HepG2 (cell line): ENCODE measurements around the gene SLC25A44. TPM values are rescaled to one million over a fixed set of nuclear protein-coding genes. Genes with fewer than 3 reads are reported as not detected.

Source experiments
- BORCS8-MEF2B ChIP-seq: sonication (generic); formaldehyde crosslinking; IDR thresholded peaks from 2 replicates; pipeline ENCODE4 v1.8.0; 2022; ENCODE audit warnings: mild to moderate bottlenecking, missing genetic modification reagents
- ESRRA ChIP-seq: sonication (generic); formaldehyde crosslinking; IDR thresholded peaks from 2 replicates; pipeline ENCODE4 v1.5.1; 2020; ENCODE audit warnings: mild to moderate bottlenecking, low read depth, missing genetic modification reagents
- KMT2A ChIP-seq: sonication (generic); formaldehyde crosslinking; IDR thresholded peaks from 2 replicates; pipeline ENCODE4 v1.4.0; 2020; ENCODE audit warnings: missing genetic modification reagents
- MXD1 ChIP-seq: sonication (generic); formaldehyde crosslinking; IDR thresholded peaks from 2 replicates; pipeline ENCODE4 v1.4.0; 2020; ENCODE audit warnings: mild to moderate bottlenecking, missing genetic modification reagents
- MXD3 ChIP-seq: IDR thresholded peaks from 2 replicates; pipeline ENCODE4 v1.6.1; 2016; ENCODE audit warnings: mild to moderate bottlenecking, missing biosample characterization, missing genetic modification reagents
- NKX3-1 ChIP-seq: sonication (generic); formaldehyde crosslinking; IDR thresholded peaks from 2 replicates; pipeline ENCODE4 v1.5.0; 2020; ENCODE audit warnings: missing genetic modification reagents
- PAF1 ChIP-seq: IDR thresholded peaks from 2 replicates; pipeline ENCODE4 v1.6.1; 2016; ENCODE audit warnings: missing genetic modification reagents, missing compliant biosample characterization
- RELA ChIP-seq: sonication (generic); formaldehyde crosslinking; IDR thresholded peaks from 2 replicates; pipeline ENCODE4 v1.4.0; 2020; ENCODE audit warnings: missing genetic modification reagents
- TGIF2 ChIP-seq: IDR thresholded peaks from 2 replicates; pipeline ENCODE4 v1.6.1; 2016; ENCODE audit warnings: control low read depth, missing compliant biosample characterization
- U2AF2 ChIP-seq: fragments of 200-400 bp; formaldehyde crosslinking; IDR thresholded peaks from 2 replicates; pipeline ENCODE4 v1.6.1; 2017; ENCODE audit warnings: low read depth, mild to moderate bottlenecking, low read length
- ZBTB42 ChIP-seq: sonication (generic); formaldehyde crosslinking; IDR thresholded peaks from 2 replicates; pipeline ENCODE4 v1.5.0; 2020; ENCODE audit warnings: mild to moderate bottlenecking, missing genetic modification reagents
- ZBTB49 ChIP-seq: sonication (generic); formaldehyde crosslinking; IDR thresholded peaks from 2 replicates; pipeline ENCODE4 v1.4.0; 2020; ENCODE audit warnings: missing genetic modification reagents, borderline replicate concordance
- ZMYM3 ChIP-seq: sonication (generic); formaldehyde crosslinking; IDR thresholded peaks from 2 replicates; pipeline ENCODE4 v1.5.1; 2020; ENCODE audit warnings: mild to moderate bottlenecking, missing genetic modification reagents
- ZNF142 ChIP-seq: sonication (generic); formaldehyde crosslinking; IDR thresholded peaks from 2 replicates; pipeline ENCODE4 v1.4.0; 2020; ENCODE audit warnings: missing genetic modification reagents
- ZNF160 ChIP-seq: sonication (generic); formaldehyde crosslinking; IDR thresholded peaks from 2 replicates; pipeline ENCODE4 v1.8.0; 2022; ENCODE audit warnings: mild to moderate bottlenecking, inconsistent platforms, missing genetic modification reagents
- ZNF329 ChIP-seq: sonication (generic); formaldehyde crosslinking; IDR thresholded peaks from 2 replicates; pipeline ENCODE4 v1.9.0; 2021; ENCODE audit warnings: low read depth, mild to moderate bottlenecking, missing genetic modification reagents
- ZNF547 ChIP-seq: sonication (generic); formaldehyde crosslinking; IDR thresholded peaks from 2 replicates; pipeline ENCODE4 v1.5.1; 2020; ENCODE audit warnings: mild to moderate bottlenecking, missing genetic modification reagents
- ZNF598 ChIP-seq: sonication (generic); formaldehyde crosslinking; IDR thresholded peaks from 2 replicates; pipeline ENCODE4 v1.5.1; 2020; ENCODE audit warnings: mild to moderate bottlenecking, missing genetic modification reagents, borderline replicate concordance
- ZNF607 ChIP-seq: sonication (generic); formaldehyde crosslinking; IDR thresholded peaks from 2 replicates; pipeline ENCODE4 v1.5.1; 2020; ENCODE audit warnings: missing genetic modification reagents, mild to moderate bottlenecking, borderline replicate concordance
- ZNF766 ChIP-seq: sonication (generic); formaldehyde crosslinking; IDR thresholded peaks from 2 replicates; pipeline ENCODE4 v1.5.0; 2020; ENCODE audit warnings: missing genetic modification reagents, borderline replicate concordance
- ZSCAN31 ChIP-seq: sonication (generic); formaldehyde crosslinking; IDR thresholded peaks from 2 replicates; pipeline ENCODE4 v1.5.0; 2020; ENCODE audit warnings: low read depth, mild to moderate bottlenecking, missing genetic modification reagents
- polyA plus RNA-seq, 8 experiments: library from polyadenylated mRNA; depleted of rRNA in 3 of 8; stranded (reverse) in 7 of 8; unstranded in 1 of 8; fragments of >200 nt; fragmentation: Illumina TruSeq in 4 of 8; extraction: Trizol in 4 of 8; gene quantifications; 2 replicates each; pipeline versions ENCODE4 v1.2.1 to v1.2.3, GENCODE V29; 2011 to 2016; ENCODE audit warnings: low read depth in 4 of 8, missing spikeins in 1 of 8, mixed read lengths in 1 of 8; ENCODE audit not compliant: insufficient read depth in 1 of 8
- total RNA-seq, 5 experiments: library from RNA; depleted of rRNA; stranded (reverse); fragments of >200 nt; fragmentation: Illumina TruSeq; extraction: Trizol; gene quantifications; 2 replicates each; pipeline ENCODE4 v1.2.3, GENCODE V29; 2016; ENCODE audit warnings: low read depth in 1 of 5

Gene SLC25A44
- total and polyA plus RNA-seq, 2 of the 13 experiments (the other 11 are each of a cell fraction or from before 2014, with no cell fraction given) = 10.7 to 13.4 TPM

- no peak for TF ChIP-seq PAF1 (CRISPR knock-in tag)
- TF ChIP-seq MXD1 = peak; percentile 80
- TF ChIP-seq ZNF598 = peak; percentile 65; the same call in 1 of the 2 replicates
- TF ChIP-seq TGIF2 (CRISPR knock-in tag) = no peak
- 0 out of 2 replicates have a peak, but pooled peaks have one; percentile 23 for TF ChIP-seq ZNF142 (CRISPR knock-in tag)
- peak; percentile 72 for TF ChIP-seq ZSCAN31 (CRISPR knock-in tag)
- peak; percentile 43 for TF ChIP-seq ZMYM3 (CRISPR knock-in tag)
- peak; percentile 46; the same call in 1 of the 2 replicates for TF ChIP-seq ESRRA (CRISPR knock-in tag)
- no peak for TF ChIP-seq ZNF329
- 0 out of 2 replicates have a peak, but pooled peaks have one; percentile 45 for TF ChIP-seq MXD3 (CRISPR knock-in tag)
- TF ChIP-seq ZBTB42 (CRISPR knock-in tag) = peak; percentile 89
- no peak; the same call in 1 of the 2 replicates for TF ChIP-seq NKX3-1
- TF ChIP-seq BORCS8-MEF2B = no peak
- no peak for TF ChIP-seq U2AF2
- TF ChIP-seq KMT2A = no peak
- peak; percentile 68; the same call in 1 of the 2 replicates for TF ChIP-seq ZNF547 (CRISPR knock-in tag)
- 0 out of 2 replicates have a peak, but pooled peaks have one; percentile 68 for TF ChIP-seq ZNF766
- TF ChIP-seq ZNF607 (CRISPR knock-in tag) = peak; percentile 73; the same call in 1 of the 2 replicates
- TF ChIP-seq ZNF160 (CRISPR knock-in tag) = peak; percentile 34; the same call in 1 of the 2 replicates
- no peak for TF ChIP-seq RELA (CRISPR knock-in tag)
- no peak for TF ChIP-seq ZBTB49 (CRISPR knock-in tag)
Measured at GRCh38 chr1:156245451-156246232, 51.7 kb downstream of the SLC25A44 start (continued).
